Regular cardiac myocyte (primary cell): Measurements from ENCODE around the gene CDY2B. TPM values are rescaled to one million over a fixed set of nuclear protein-coding genes. Genes with fewer than 3 reads are reported as not detected.

Source experiments
- total RNA-seq: library from RNA; depleted of rRNA; stranded (reverse); fragments of >200 nt; gene quantifications from 2 replicates; pipeline ENCODE4 v1.2.3, GENCODE V29; 2014

CDY2B gene, protein sequence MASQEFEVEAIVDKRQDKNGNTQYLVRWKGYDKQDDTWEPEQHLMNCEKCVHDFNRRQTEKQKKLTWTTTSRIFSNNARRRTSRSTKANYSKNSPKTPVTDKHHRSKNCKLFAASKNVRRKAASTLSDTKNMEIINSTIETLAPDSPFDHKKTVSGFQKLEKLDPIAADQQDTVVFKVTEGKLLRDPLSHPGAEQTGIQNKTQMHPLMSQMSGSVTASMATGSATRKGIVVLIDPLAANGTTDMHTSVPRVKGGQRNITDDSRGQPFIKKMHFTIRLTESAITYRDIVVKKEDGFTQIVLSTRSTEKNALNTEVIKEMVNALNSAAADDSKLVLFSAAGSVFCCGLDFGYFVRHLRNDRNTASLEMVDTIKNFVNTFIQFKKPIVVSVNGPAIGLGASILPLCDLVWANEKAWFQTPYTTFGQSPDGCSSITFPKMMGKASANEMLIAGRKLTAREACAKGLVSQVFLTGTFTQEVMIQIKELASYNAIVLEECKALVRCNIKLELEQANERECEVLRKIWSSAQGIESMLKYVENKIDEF
- not detected in 2 replicates for total RNA-seq

DNA sequence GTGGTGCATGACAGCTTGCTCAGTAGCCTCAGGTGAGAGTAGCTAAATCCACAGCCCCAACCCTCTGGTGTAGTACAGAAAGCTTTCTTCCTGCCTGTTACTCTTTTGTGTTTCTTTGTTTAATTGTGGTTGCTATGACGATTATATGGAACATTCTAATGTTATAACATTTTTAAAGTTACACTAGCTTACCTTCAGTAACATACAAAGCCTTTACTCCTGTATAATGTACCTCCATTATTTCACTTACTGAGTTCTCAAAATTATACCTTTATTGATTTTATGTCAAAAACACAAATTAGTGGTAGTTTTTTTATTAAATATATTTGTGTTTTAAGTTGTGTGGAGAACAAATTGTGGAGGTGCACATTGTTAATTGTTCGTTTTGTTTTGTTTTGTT, at the start of gene CDY2B:
TSS of gene CDY2B (minus strand) at position 101 of the 400 bp plus-strand sequence. CDS start 328 bp downstream, outside the sequence.

Other genes starting within 250 kb of the CDY2B start
- gene CDY2A, start 145.6 kb upstream of the CDY2B start, total RNA-seq, result not detected in 2 replicates